Activated CD8-positive, alpha-beta memory T cell treated with anti-CD3 and anti-CD28 coated beads, Interleukin-2, amount 10 ng/mL, durations not matched to agents 7 days and 5 days (primary cell): Measurements from ENCODE around the gene WWOX. TPM values are rescaled to one million over a fixed set of nuclear protein-coding genes. Genes with fewer than 3 reads are reported as not detected.

Experiments
- ATAC-seq: fragments of 150-1000 bp; cut with Tn5 transposase; one replicate; pipeline ENCODE4 v1.10.0; 2021; ENCODE audit warnings: moderate library complexity
- CTCF ChIA-PET: fragments of 350-600 bp; sonication (Branson Sonifier 250); formaldehyde crosslinking; loops from one replicate; lab custom pipeline; 2021; ENCODE audit warnings: antibody characterized with exemption; lab: Charles Lee
- DNase-seq: peaks from one replicate; pipeline ENCODE4 v3.0.0-alpha.2; 2020
- H3K27ac Mint-ChIP-seq: one replicate; pipeline ENCODE4 v1.8.0; 2021; ENCODE audit warnings: mild to moderate bottlenecking, mixed read lengths
- H3K27me3 Mint-ChIP-seq: one replicate; pipeline ENCODE4 v1.8.0; 2021; ENCODE audit warnings: mixed read lengths
- H3K36me3 Mint-ChIP-seq: one replicate; pipeline ENCODE4 v1.8.0; 2021; ENCODE audit warnings: mild to moderate bottlenecking, mixed read lengths
- H3K4me1 Mint-ChIP-seq: one replicate; pipeline ENCODE4 v1.8.0; 2021; ENCODE audit warnings: mixed read lengths
- H3K4me3 Mint-ChIP-seq: one replicate; pipeline ENCODE4 v1.8.0; 2021; ENCODE audit warnings: mild to moderate bottlenecking, moderate library complexity, mixed read lengths
- H3K9me3 Mint-ChIP-seq: one replicate; pipeline ENCODE4 v1.8.0; 2022; ENCODE audit warnings: low read depth, mixed read lengths
- total RNA-seq, 2 experiments: library from RNA; stranded (reverse); gene quantifications; one replicate each; pipeline ENCODE4 v1.2.3, GENCODE V29; 2021

WWOX gene
- total RNA-seq, 2 experiments from 2014 or later: 25.2 to 38.8 TPM

DNA sequence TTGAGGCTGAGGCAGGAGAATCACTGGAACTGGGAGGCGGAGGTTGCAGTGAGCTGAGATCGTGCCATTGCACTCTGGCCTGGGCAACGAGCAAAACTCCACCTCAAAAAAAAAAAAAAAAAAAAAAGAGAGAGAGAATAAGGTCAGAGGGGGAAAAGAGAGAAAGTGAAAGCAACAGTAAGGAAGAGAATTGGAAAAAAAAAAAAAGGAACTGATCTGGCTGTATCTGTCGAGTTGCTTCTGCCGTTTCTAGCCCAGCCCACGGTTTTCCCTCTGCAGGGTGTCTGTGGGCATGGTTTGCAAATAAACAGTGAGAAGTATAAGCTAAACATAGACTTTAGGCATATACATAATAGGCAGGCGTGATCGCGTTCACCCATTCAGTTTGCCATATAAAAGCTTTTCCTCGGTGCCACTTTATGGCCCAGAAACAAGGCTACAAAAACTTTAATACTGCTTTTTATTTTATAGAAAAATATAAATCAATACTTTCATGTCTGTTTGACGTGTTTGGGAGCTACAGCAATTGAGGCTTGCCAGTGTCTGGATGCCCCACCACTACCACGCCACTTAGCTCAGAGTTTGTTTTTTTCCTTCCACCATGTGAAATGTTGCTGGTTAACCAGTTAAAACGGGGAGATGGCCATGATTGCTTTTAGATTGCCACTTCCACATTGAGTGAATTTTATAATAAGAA lies 1064.4 kb downstream of the WWOX start:
- Mint-ChIP-seq H3K27me3 (no peaks in the 10 kb centered on the region), H3K27ac (no peak overlapping the region), H3K9me3 (peaks cover 6% of the 10 kb centered on the region), H3K36me3 (peaks cover 7% of the 10 kb centered on the region), H3K4me3 (peak overlapping the region; percentile 9), H3K4me1 (peaks cover 8% of the 10 kb centered on the region)
- DNase-seq (no peak), ATAC-seq (no peak)
- CTCF ChIA-PET: interaction anchor here (0.6 to 0.8 kb wide), 2 partner anchors 10 to 12 kb away, joined by 3 read pairs; no protein-coding TSS in a partner anchor

GRCh38 chr16:79164388-79164995 lies 1065.0 kb downstream of the WWOX start:
- no peak for ATAC-seq
- no peak overlapping the region for H3K4me3 Mint-ChIP-seq
- H3K27ac Mint-ChIP-seq: no peak overlapping the region
- CTCF ChIA-PET: interaction anchor here (0.6 kb wide), 1 partner anchor 9 kb away, joined by 3 read pairs; no protein-coding TSS in a partner anchor
- no peaks in the 10 kb centered on the region for H3K27me3 Mint-ChIP-seq
- no peak for DNase-seq
- H3K4me1 Mint-ChIP-seq: peaks cover 12% of the 10 kb centered on the region
- H3K36me3 Mint-ChIP-seq: peaks cover 7% of the 10 kb centered on the region
- H3K9me3 Mint-ChIP-seq: peaks cover 6% of the 10 kb centered on the region

- Mint-ChIP-seq H3K36me3 (peaks cover 7% of the 10 kb centered on the region), H3K4me3 (no peak overlapping the region), H3K9me3 (peaks cover 6% of the 10 kb centered on the region), H3K27me3 (no peaks in the 10 kb centered on the region), H3K27ac (no peak overlapping the region), H3K4me1 (peaks cover 12% of the 10 kb centered on the region)
- CTCF ChIA-PET: no interaction called here
- no peak for DNase-seq
- ATAC-seq: no peak
Observed at GRCh38 chr16:79165079-79165478, 1065.6 kb downstream of the WWOX start.

DNA sequence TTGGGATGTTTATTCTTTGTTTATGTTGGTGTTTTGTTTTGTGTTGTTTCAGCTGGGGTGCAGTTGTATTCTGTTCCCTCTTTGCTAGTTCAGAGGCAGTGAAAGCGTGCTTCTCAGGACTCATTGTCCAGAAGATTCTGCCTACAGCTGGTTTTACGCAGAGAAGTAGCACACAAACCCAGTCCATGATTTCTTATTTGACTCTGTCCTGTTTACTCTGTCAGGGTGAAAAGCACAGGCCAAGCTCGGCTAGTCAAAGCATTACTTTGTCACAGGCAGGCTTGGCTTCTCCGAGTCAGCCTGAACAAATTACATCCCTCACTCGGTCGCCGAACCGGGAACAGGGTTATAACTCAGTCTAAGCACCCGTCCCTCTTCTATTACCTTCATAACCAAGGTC lies 1066.1 kb downstream of the WWOX start:
- peaks cover 12% of the 10 kb centered on the region for H3K4me1 Mint-ChIP-seq
- H3K4me3 Mint-ChIP-seq: no peak overlapping the region

GRCh38 chr16:79167893-79168292 lies 1068.4 kb downstream of the WWOX start:
- Mint-ChIP-seq H3K36me3 (peaks cover 7% of the 10 kb centered on the region), H3K9me3 (peaks cover 6% of the 10 kb centered on the region), H3K4me3 (no peak overlapping the region), H3K4me1 (peaks cover 12% of the 10 kb centered on the region), H3K27ac (no peak overlapping the region), H3K27me3 (no peaks in the 10 kb centered on the region)
- no peak for DNase-seq
- no peak for ATAC-seq
- CTCF ChIA-PET: no interaction called here

More for the DNA sequence above, 1066.1 kb downstream of the WWOX start:
- DNase-seq (no peak), ATAC-seq (no peak)
- Mint-ChIP-seq H3K9me3 (peaks cover 6% of the 10 kb centered on the region), H3K27me3 (no peaks in the 10 kb centered on the region), H3K27ac (no peak overlapping the region), H3K36me3 (peaks cover 7% of the 10 kb centered on the region)
- CTCF ChIA-PET: no interaction called here

GRCh38 chr16:79168321-79168720 lies 1068.9 kb downstream of the WWOX start:
- no peak for DNase-seq
- no peak for ATAC-seq
- CTCF ChIA-PET: interaction anchor here (0.6 kb wide), 1 partner anchor 12 kb away, joined by 5 read pairs; no protein-coding TSS in a partner anchor
- H3K4me3 Mint-ChIP-seq: no peak overlapping the region
- peaks cover 6% of the 10 kb centered on the region for H3K9me3 Mint-ChIP-seq
- peaks cover 7% of the 10 kb centered on the region for H3K36me3 Mint-ChIP-seq
- H3K4me1 Mint-ChIP-seq: peaks cover 10% of the 10 kb centered on the region
- no peaks in the 10 kb centered on the region for H3K27me3 Mint-ChIP-seq
- no peak overlapping the region for H3K27ac Mint-ChIP-seq

DNA sequence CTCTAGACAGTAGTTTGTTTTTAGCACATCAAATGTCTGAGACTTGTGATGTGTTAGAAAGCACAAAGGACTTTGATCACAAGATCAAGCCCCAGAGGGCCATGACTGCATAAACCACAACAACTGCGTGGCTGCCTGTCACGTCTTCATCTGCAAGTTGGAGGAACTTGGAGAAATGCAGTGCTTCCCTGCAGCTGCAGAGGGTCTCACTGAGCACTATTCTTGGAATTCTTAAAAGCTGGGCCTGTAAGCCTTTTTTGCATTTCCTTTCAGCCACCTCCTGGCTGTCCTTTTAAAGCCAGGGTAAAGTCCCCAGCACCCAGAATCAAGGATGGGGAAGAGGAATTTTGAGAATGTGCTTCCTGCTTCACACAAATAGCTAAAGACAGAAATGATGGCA lies 1069.8 kb downstream of the WWOX start:
- no peak overlapping the region for H3K4me3 Mint-ChIP-seq
- CTCF ChIA-PET: no interaction called here
- H3K36me3 Mint-ChIP-seq: peaks cover 7% of the 10 kb centered on the region
- ATAC-seq (no peak), DNase-seq (peak; percentile 52)
- H3K27ac Mint-ChIP-seq: no peak overlapping the region
- H3K9me3 Mint-ChIP-seq: peaks cover 6% of the 10 kb centered on the region
- H3K4me1 Mint-ChIP-seq: peaks cover 4% of the 10 kb centered on the region
- H3K27me3 Mint-ChIP-seq: no peaks in the 10 kb centered on the region

DNA sequence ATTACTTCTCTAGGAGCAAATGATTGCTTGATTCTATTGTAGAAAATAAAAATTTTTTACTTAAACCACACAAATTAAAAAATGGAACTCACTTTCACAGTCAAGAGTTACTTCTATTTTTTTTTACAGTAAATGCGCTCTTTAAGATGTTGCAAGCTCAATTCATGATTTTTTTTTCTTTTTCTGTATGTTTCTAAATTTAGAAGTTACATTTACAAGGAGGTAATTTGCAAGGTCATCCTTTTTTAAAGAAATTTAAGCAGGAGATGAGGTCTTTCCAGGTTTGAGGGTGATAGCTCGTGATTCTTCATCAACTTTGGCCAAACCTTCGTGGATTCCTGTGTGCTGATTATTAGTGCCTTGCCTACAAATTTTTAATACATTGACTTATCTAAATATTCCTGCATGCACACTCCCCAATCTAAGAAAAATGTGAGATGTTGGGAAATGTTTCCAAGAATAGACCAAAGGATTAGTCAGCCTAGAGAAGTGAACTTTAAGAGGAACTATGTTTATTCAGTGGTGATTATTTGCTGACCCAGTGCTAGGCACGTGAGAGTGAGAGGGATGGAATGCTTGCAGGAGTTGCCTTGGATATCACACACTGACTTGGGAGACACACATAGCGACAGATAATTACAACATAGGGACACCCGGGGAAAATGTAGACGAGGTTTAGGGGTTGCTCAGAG lies 1071.2 kb downstream of the WWOX start:
- Mint-ChIP-seq H3K27ac (no peak overlapping the region), H3K4me3 (no peak overlapping the region), H3K4me1 (peaks cover 9% of the 10 kb centered on the region), H3K36me3 (peaks cover 7% of the 10 kb centered on the region), H3K9me3 (peaks cover 6% of the 10 kb centered on the region), H3K27me3 (no peaks in the 10 kb centered on the region)
- CTCF ChIA-PET: no interaction called here
- ATAC-seq (no peak), DNase-seq (no peak)

- Mint-ChIP-seq H3K9me3 (peaks cover 6% of the 10 kb centered on the region), H3K4me3 (no peak overlapping the region), H3K4me1 (peaks cover 13% of the 10 kb centered on the region), H3K27me3 (no peaks in the 10 kb centered on the region), H3K36me3 (peaks cover 7% of the 10 kb centered on the region), H3K27ac (no peak overlapping the region)
- DNase-seq (no peak), ATAC-seq (no peak)
- CTCF ChIA-PET: interaction anchor here (0.7 kb wide), 1 partner anchor 10 kb away, joined by 3 read pairs; no protein-coding TSS in a partner anchor
Observed at GRCh38 chr16:79171504-79171903, 1072.0 kb downstream of the WWOX start.

GRCh38 chr16:79171931-79172705 lies 1072.7 kb downstream of the WWOX start:
- H3K9me3 Mint-ChIP-seq: peaks cover 6% of the 10 kb centered on the region
- H3K36me3 Mint-ChIP-seq: peaks cover 7% of the 10 kb centered on the region
- peaks cover 13% of the 10 kb centered on the region for H3K4me1 Mint-ChIP-seq
- CTCF ChIA-PET: interaction anchor here (0.7 kb wide), 1 partner anchor 11 kb away, joined by 3 read pairs; no protein-coding TSS in a partner anchor
- no peak overlapping the region for H3K4me3 Mint-ChIP-seq
- DNase-seq: no peak
- ATAC-seq: no peak
- no peaks in the 10 kb centered on the region for H3K27me3 Mint-ChIP-seq
- H3K27ac Mint-ChIP-seq: no peak overlapping the region

GRCh38 chr16:79172976-79173500 lies 1073.6 kb downstream of the WWOX start:
- Mint-ChIP-seq H3K27me3 (no peaks in the 10 kb centered on the region), H3K27ac (no peak overlapping the region), H3K36me3 (peaks cover 4% of the 10 kb centered on the region), H3K9me3 (peaks cover 3% of the 10 kb centered on the region), H3K4me1 (peaks cover 13% of the 10 kb centered on the region), H3K4me3 (no peak overlapping the region)
- CTCF ChIA-PET: no interaction called here
- ATAC-seq: no peak
- no peak for DNase-seq

DNA sequence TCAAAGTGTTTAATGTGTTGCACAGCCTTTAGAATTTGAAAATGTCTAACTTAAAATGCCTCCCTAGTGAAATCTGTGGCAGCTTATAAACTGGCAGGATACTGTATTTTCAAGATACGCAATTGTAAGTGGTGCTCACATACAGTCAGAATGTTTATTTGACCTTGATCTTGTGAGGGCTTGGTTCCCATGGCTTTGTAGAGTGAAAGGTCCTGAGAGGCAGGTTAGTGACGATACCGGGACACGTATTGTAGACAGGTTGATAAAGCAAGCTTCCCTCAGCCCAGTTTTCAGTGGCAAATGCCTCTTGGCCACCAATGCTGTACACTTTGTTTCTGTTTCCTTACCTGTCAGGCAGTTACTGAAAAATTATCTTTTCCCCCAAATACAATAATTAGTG lies 1074.5 kb downstream of the WWOX start:
- H3K27me3 Mint-ChIP-seq: no peaks in the 10 kb centered on the region
- CTCF ChIA-PET: interaction anchor here (0.5 kb wide), 1 partner anchor 10 kb away, joined by 3 read pairs; no protein-coding TSS in a partner anchor
- ATAC-seq: no peak
- no peak overlapping the region for H3K27ac Mint-ChIP-seq
- peaks cover 1% of the 10 kb centered on the region for H3K36me3 Mint-ChIP-seq
- H3K4me1 Mint-ChIP-seq: peaks cover 12% of the 10 kb centered on the region
- no peak for DNase-seq
- no peak overlapping the region for H3K4me3 Mint-ChIP-seq
- H3K9me3 Mint-ChIP-seq: no peaks in the 10 kb centered on the region
